SIG-M5 treated with dmso at 0.1 percent for 504 hours (cell line): ENCODE data around the gene CRY2.

Experiments used
- DNase-seq: peaks from one replicate; lab custom pipeline; 2025; ENCODE audit not compliant: unreplicated experiment; lab: John Stamatoyannopoulos, UW

The CRY2 gene

GRCh38 chr11:45877221-45877620, 29.9 kb downstream of the CRY2 start:
- DNase-seq: no peak

- no peak for DNase-seq
Measured at GRCh38 chr11:45877845-45878244, 30.6 kb downstream of the CRY2 start.

DNA sequence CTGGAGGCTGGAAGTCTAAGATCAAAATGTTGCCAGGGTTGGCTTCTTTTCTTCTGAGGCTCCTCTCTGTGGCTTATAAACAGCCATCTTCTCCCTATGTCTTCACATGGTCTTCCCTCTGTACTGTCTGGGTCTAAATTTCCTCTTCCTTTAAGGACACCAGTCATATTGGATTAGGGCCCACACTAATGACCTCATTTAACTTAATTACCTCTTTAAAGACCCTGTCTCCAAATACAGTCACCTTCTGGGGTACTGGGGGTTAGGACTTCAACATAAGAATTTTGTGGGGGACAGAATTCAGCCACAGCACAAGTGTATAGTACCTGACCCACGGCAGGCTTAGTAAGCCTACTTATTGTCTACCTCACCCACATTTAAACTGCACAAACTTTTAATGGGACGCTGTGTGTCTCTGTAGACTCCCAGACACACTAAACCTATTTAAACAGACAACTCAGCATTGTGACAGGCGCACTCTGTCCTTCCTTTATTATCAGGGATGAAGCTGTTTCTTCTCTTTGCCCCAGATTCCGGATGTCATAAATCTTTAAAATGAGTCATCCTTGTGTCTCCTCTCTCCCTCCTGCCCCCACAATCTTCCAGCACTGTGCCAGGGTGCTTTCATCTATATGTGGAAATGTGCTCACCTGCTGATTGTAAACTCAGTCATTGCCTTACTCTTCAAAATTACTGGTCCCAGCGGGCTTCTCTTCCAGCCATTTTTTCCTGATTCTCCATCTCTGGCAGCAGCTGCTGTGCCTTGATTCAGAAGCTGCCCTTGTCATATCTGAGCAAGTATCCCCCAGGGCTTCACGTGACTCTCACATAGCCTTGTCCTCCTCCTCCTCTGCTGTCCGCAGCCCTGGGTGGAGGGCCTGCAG, 32.8 kb downstream of the CRY2 start:
- DNase-seq: no peak

GRCh38 chr11:45880772-45881570, 33.7 kb downstream of the CRY2 start:
- no peak for DNase-seq

- DNase-seq: no peak
Measured at GRCh38 chr11:45881708-45882368, 34.6 kb downstream of the CRY2 start.

- no peak for DNase-seq
Measured at GRCh38 chr11:45884596-45885185, 37.4 kb downstream of the CRY2 start.

GRCh38 chr11:45885274-45885920, 38.1 kb downstream of the CRY2 start, which contains the start of gene MAPK8IP1:
Gene MAPK8IP1 (plus strand): TSS chr11:45885651. CDS start chr11:45885821, 170 bp downstream.
- DNase-seq: peak; percentile 36

- no peak for DNase-seq
Measured at GRCh38 chr11:45885921-45886721, 38.8 kb downstream of the CRY2 start.

DNA sequence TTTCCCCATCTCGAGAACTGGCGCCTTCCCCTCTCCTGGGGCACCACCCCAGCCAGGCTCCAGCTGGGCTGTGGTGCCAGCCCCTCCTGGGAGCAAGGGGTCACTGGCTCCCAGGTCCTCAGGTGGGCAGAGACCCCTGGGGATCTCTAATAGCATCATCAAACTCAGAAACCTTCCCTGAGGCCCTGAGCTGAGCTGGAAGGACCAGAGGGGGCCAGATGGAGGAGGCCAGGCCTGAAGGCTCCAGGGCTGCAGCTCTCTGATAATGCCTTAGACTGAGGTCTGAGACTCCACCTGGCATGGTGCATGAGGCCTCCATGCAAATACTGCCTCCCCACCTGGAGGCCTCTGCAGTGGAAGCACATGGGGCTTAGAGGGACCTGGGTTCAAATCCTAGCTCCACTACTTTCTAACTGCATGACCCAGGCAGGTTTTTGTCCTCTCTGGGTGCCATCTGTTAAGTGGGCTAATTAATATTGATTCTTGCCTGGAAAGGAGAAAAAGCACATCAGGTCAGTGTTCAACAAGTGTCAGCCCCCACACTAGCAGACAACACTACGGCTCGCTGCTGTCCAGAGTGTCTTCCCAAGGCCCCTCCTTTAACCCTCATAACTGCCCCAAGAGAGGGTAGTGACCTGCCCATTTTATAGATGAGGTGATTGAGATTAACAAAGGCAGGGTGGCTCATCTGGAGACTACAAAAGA, 39.7 kb downstream of the CRY2 start:
- DNase-seq: no peak

GRCh38 chr11:45887587-45887986, 40.3 kb downstream of the CRY2 start:
- DNase-seq: no peak

GRCh38 chr11:45889555-45889954, 42.3 kb downstream of the CRY2 start:
- DNase-seq: no peak

- DNase-seq: no peak
Measured at GRCh38 chr11:45889966-45890365, 42.7 kb downstream of the CRY2 start.

- no peak for DNase-seq
Measured at GRCh38 chr11:45890886-45891550, 43.7 kb downstream of the CRY2 start.

GRCh38 chr11:45892856-45893255, 45.6 kb downstream of the CRY2 start:
- DNase-seq: no peak

GRCh38 chr11:45894555-45895247, 47.4 kb downstream of the CRY2 start:
- DNase-seq: no peak

DNA sequence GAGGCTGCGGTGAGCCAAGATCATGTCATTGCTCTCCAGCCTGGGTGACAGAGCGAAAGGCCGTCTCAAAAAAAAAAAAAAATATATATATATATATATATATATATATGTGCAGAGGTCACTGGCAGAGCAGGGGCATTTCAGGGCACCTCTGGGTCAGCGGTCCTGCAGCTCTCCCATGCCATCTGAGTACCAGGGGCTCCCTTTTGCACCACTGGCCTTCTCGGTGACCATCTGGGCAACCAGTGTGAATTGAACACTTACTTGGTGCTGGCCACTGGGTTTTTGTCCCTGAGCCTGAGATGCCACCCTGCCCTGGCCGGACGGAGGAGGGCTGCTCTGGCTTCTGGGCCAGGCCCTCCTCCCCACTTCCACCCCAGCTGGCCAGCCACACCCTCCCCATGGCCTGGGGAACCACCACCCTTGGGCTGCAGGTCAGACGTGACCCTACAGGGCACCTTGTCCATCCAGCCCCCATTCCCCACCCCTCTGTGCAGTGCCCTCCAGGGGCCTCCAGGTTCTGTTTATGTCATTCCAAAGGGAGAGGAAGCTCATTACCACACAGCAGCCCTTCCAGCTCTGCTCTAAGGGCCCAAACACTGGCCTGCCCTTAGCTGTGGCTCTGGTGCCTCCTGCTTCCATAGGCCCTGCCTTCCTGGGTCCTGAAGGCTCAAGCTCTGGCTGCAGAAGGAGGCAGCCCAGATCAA, 48.4 kb downstream of the CRY2 start:
- no peak for DNase-seq

DNA sequence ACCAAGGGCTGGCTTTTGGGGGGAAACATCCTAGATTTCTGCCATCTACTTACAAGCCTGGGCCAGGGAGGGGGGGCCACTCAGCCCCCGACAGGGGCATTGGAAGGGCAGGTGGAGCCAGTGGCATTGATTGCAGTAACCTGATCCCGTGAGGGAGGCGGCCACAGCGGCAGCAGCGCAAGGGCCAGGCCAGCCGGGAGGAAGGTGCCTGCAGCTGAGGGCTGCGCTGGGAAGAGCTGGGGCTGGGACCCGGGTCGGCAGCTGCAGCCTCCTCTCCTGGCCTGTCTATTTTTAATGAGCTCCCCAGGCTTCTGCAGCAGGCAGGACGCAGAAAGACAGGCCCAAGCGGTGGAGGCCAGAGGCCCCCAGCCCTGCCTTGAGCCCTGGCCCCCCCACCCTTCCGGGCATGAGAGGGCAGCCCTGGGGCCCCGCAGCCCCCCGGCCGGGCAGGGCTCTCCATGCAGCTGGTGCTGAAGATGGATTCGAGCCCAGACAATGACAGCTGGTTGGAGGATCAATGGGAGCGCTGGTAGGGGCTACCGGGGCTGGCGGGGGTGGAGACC, 49.2 kb downstream of the CRY2 start:
- DNase-seq: no peak
